Adrenal gland (tissue), 5 donors: ENCODE results near the gene SYNGR4.

Experiments
- CTCF ChIP-seq, 6 experiments: fragments of 450-650 bp in 4 of 6; fragments of 200-600 bp in 2 of 6; sonication (generic) in 1 of 6; IDR thresholded peaks; 1 replicate in 5 of 6; 2 replicates in 1 of 6; pipeline versions ENCODE4 v1.5.1 to v1.8.0; 2016 to 2021; ENCODE audit warnings: antibody characterized with exemption in 6 of 6, mild to moderate bottlenecking in 2 of 6, moderate library complexity in 1 of 6
- POLR2A ChIP-seq, 2 donors: fragments of 450-650 bp; IDR thresholded peaks; one replicate each; pipeline ENCODE4 v1.6.1; 2017; ENCODE audit warnings: antibody characterized with exemption in 2 of 2, mild to moderate bottlenecking in 2 of 2, moderate library complexity in 1 of 2
- donor health status: DM: no; HTN: no; CAD: no.

GRCh38 chr19:48338253-48338755 is 25.9 kb upstream of the SYNGR4 start:
- TF ChIP-seq CTCF (IDR thresholded peaks at IDR 0.05) (no peak), POLR2A (IDR thresholded peaks at IDR 0.05) (no peak)
